IMR-90 (cell line): ENCODE results near the gene ARSA. TPM values are rescaled to one million over a fixed set of nuclear protein-coding genes. Genes with fewer than 3 reads are reported as not detected.

ENCODE experiments used
- ATAC-seq: fragments of 200-7000 bp; cut with Tn5 transposase; 2 replicates; pipeline ENCODE4 v1.9.1; 2020; ENCODE audit warnings: low read depth, mild to moderate bottlenecking, moderate library complexity
- BruUV-seq: library from RNA; stranded (reverse); fragments of 400-500 nt; replicated peaks from 2 replicates; lab custom pipeline; 2021; lab: Mats Ljungman, UMichigan
- CTCF ChIA-PET: fragments of 300-600 bp; formaldehyde crosslinking; extraction: SDS; loops from one replicate; lab custom pipeline; 2021; ENCODE audit warnings: antibody characterized with exemption; lab: Yijun Ruan, JAX
- POLR2A ChIA-PET: fragments of 300-600 bp; sonication (Branson Sonifier 250); formaldehyde crosslinking; loops from one replicate; lab custom pipeline; 2022; ENCODE audit warnings: antibody characterized with exemption; ENCODE audit not compliant: unreplicated experiment; lab: Charles Lee
- DNase-seq: peaks from one replicate; pipeline ENCODE4 v3.0.0; 2013
- H2AFZ ChIP-seq: replicated peaks from 2 replicates; pipeline ENCODE3; 2013; ENCODE audit warnings: low read length, mild to moderate bottlenecking; ENCODE audit not compliant: poor library complexity
- H2AK5ac ChIP-seq: 2 replicates; pipeline ENCODE4 v1.6.1; 2013; ENCODE audit warnings: low read depth, low read length, inconsistent platforms
- H2AK9ac ChIP-seq: replicated peaks from 2 replicates; pipeline ENCODE3; 2013; ENCODE audit warnings: mild to moderate bottlenecking, low read depth, low read length, moderate library complexity; ENCODE audit not compliant: poor library complexity
- H2BK120ac ChIP-seq: 2 replicates; pipeline ENCODE4 v1.6.1; 2013; ENCODE audit warnings: low read depth, low read length, inconsistent platforms
- H2BK15ac ChIP-seq: 3 replicates; pipeline ENCODE4 v1.6.1; 2013; ENCODE audit warnings: low read depth, low read length, inconsistent platforms
- H2BK20ac ChIP-seq: 2 replicates; pipeline ENCODE4 v1.6.1; 2013; ENCODE audit warnings: low read depth, mild to moderate bottlenecking, inconsistent platforms, low read length, moderate library complexity
- H2BK5ac ChIP-seq: 2 replicates; pipeline ENCODE4 v1.6.1; 2013; ENCODE audit warnings: mild to moderate bottlenecking, low read depth, low read length, inconsistent platforms; ENCODE audit not compliant: poor library complexity, severe bottlenecking
- H3K14ac ChIP-seq: replicated peaks from 2 replicates; pipeline ENCODE4 v1.6.1; 2013; ENCODE audit warnings: low read depth, low read length, inconsistent platforms
- H3K18ac ChIP-seq: 2 replicates; pipeline ENCODE4 v1.6.1; 2013; ENCODE audit warnings: low read depth, low read length, control low read depth
- H3K23ac ChIP-seq: 2 replicates; pipeline ENCODE4 v1.6.1; 2013; ENCODE audit warnings: low read depth, low read length, inconsistent platforms
- H3K27ac ChIP-seq: 2 replicates; pipeline ENCODE4 v1.5.1; 2013; ENCODE audit warnings: mild to moderate bottlenecking, control low read depth, low read length; ENCODE audit not compliant: insufficient read depth
- H3K27me3 ChIP-seq: 2 replicates; pipeline ENCODE4 v1.6.1; 2013; ENCODE audit warnings: low read length; ENCODE audit not compliant: control insufficient read depth, insufficient read depth
- H3K36me3 ChIP-seq: 2 replicates; pipeline ENCODE4 v1.6.1; 2013; ENCODE audit warnings: low read length, mixed read lengths; ENCODE audit not compliant: control insufficient read depth, insufficient read depth
- H3K4ac ChIP-seq: 2 replicates; pipeline ENCODE4 v1.6.1; 2013; ENCODE audit warnings: low read depth, low read length, inconsistent platforms
- H3K4me1 ChIP-seq: 2 replicates; pipeline ENCODE4 v1.6.1; 2013; ENCODE audit warnings: low read length, mixed read lengths; ENCODE audit not compliant: control insufficient read depth, insufficient read depth
- H3K4me2 ChIP-seq: 2 replicates; pipeline ENCODE4 v1.6.1; 2013; ENCODE audit warnings: low read depth, mild to moderate bottlenecking, control low read depth, low read length, moderate library complexity
- H3K4me3 ChIP-seq: 2 replicates; pipeline ENCODE4 v1.5.1; 2013; ENCODE audit warnings: low read depth, mild to moderate bottlenecking, control low read depth, low read length, moderate library complexity; ENCODE audit not compliant: insufficient read depth
- H3K56ac ChIP-seq: 2 replicates; pipeline ENCODE4 v1.6.1; 2013; ENCODE audit warnings: low read length, inconsistent platforms; ENCODE audit not compliant: insufficient read depth; ENCODE audit errors: extremely low read depth
- H3K79me1 ChIP-seq, 2 experiments: 2 replicates each; pipeline ENCODE4 v1.6.1; 2013; ENCODE audit warnings: low read length in 2 of 2, inconsistent platforms in 1 of 2, low read depth in 1 of 2
- H3K9ac ChIP-seq: 2 replicates; pipeline ENCODE4 v1.6.1; 2013; ENCODE audit warnings: low read depth, low read length, control low read depth
- H3K9me1 ChIP-seq: 2 replicates; pipeline ENCODE4 v1.6.1; 2013; ENCODE audit warnings: low read length, inconsistent platforms; ENCODE audit not compliant: insufficient read depth
- H3K9me3 ChIP-seq: 2 replicates; pipeline ENCODE4 v1.6.1; 2013; ENCODE audit warnings: low read length; ENCODE audit not compliant: control insufficient read depth, insufficient read depth
- H4K20me1 ChIP-seq: 2 replicates; pipeline ENCODE4 v1.6.1; 2013; ENCODE audit warnings: low read length, inconsistent platforms; ENCODE audit not compliant: insufficient read depth
- H4K5ac ChIP-seq: 2 replicates; pipeline ENCODE4 v1.6.1; 2013; ENCODE audit warnings: mild to moderate bottlenecking, low read depth, low read length, control low read depth
- H4K8ac ChIP-seq, 2 experiments: 2 replicates each; pipeline ENCODE4 v1.6.1; 2013; ENCODE audit warnings: low read depth in 2 of 2, low read length in 2 of 2, control low read depth in 1 of 2, inconsistent platforms in 1 of 2
- H4K91ac ChIP-seq: 2 replicates; pipeline ENCODE4 v1.6.1; 2013; ENCODE audit warnings: low read depth, low read length, inconsistent platforms; ENCODE audit not compliant: insufficient read depth
- BHLHE40 ChIP-seq: fragments of 150-350 bp; IDR thresholded peaks from 2 replicates; pipeline ENCODE4 v1.6.1; 2016; ENCODE audit warnings: mild to moderate bottlenecking, low read depth, low read length
- CEBPB ChIP-seq: IDR thresholded peaks from 2 replicates; pipeline ENCODE4 v1.6.1; 2012; ENCODE audit warnings: low read depth, low read length, improper control_type of control experiment
- CHD1 ChIP-seq: IDR thresholded peaks from 2 replicates; pipeline ENCODE4 v1.6.1; 2012; ENCODE audit warnings: low read depth, low read length, improper control_type of control experiment
- CTCF ChIP-seq: conservative IDR thresholded peaks from 2 replicates; pipeline ENCODE4 v1.5.1; 2012; ENCODE audit warnings: mild to moderate bottlenecking, low read depth, low read length, improper control_type of control experiment
- FOS ChIP-seq: fragments of 150-350 bp; IDR thresholded peaks from 2 replicates; pipeline ENCODE4 v1.6.1; 2016; ENCODE audit warnings: low read depth, low read length
- MAFK ChIP-seq: IDR thresholded peaks from 2 replicates; pipeline ENCODE4 v1.6.1; 2012; ENCODE audit warnings: low read depth, low read length, improper control_type of control experiment
- MAZ ChIP-seq: IDR thresholded peaks from 2 replicates; pipeline ENCODE4 v1.6.1; 2012; ENCODE audit warnings: low read depth, mild to moderate bottlenecking, low read length, improper control_type of control experiment, moderate library complexity, borderline replicate concordance
- MXI1 ChIP-seq: IDR thresholded peaks from 2 replicates; pipeline ENCODE4 v1.6.1; 2012; ENCODE audit warnings: low read depth, mild to moderate bottlenecking, low read length, moderate library complexity, borderline replicate concordance
- NFE2L2 ChIP-seq: fragments of 150-350 bp; IDR thresholded peaks from 2 replicates; pipeline ENCODE4 v1.6.1; 2016; ENCODE audit warnings: low read depth, mild to moderate bottlenecking, low read length
- POLR2A ChIP-seq: IDR thresholded peaks from 2 replicates; pipeline ENCODE4 v1.6.1; 2012; ENCODE audit warnings: mild to moderate bottlenecking, low read depth, low read length
- RAD21 ChIP-seq: IDR thresholded peaks from 2 replicates; pipeline ENCODE4 v1.6.1; 2012; ENCODE audit warnings: low read length, improper control_type of control experiment
- RCOR1 ChIP-seq: IDR thresholded peaks from 2 replicates; pipeline ENCODE4 v1.6.1; 2012; ENCODE audit warnings: mild to moderate bottlenecking, low read length, improper control_type of control experiment; ENCODE audit not compliant: insufficient replicate concordance
- RFX5 ChIP-seq: IDR thresholded peaks from 2 replicates; pipeline ENCODE4 v1.8.0; 2012; ENCODE audit warnings: low read depth, mild to moderate bottlenecking, low read length, moderate library complexity
- SMC3 ChIP-seq: fragments of 150-350 bp; IDR thresholded peaks from 2 replicates; pipeline ENCODE4 v1.6.1; 2016; ENCODE audit warnings: low read depth, mild to moderate bottlenecking, antibody characterized with exemption, low read length, moderate library complexity
- USF2 ChIP-seq: fragments of 150-350 bp; IDR thresholded peaks from 2 replicates; pipeline ENCODE4 v1.6.1; 2017; ENCODE audit warnings: mild to moderate bottlenecking, antibody characterized with exemption, low read length, low read depth
- WGBS, 2 experiments: methylation state at CpG; one replicate each; pipeline versions ENCODE4 v1.1.5 to v1.1.7; 2013; ENCODE audit warnings: missing lambda C conversion rate in 2 of 2; ENCODE audit not compliant: insufficient read length in 1 of 2; ENCODE audit errors: extremely low coverage in 2 of 2; 5-methylcytosine and 5-hydroxymethylcytosine counted together
- dilution Hi-C: fragments of 300-500 bp; cut with HindIII; formaldehyde crosslinking; loops from one replicate; pipeline ENCODE4 v1.14.3; 2018; ENCODE audit warnings: low sequenced_read_pairs; ENCODE audit not compliant: unreplicated experiment
- in situ Hi-C: fragments of 300-500 bp; cut with MboI; formaldehyde crosslinking; loops from 3 replicates; pipeline ENCODE4 v1.14.3; 2019; ENCODE audit warnings: low sequenced_read_pairs, inconsistent platforms, mixed read lengths
- intact Hi-C: fragments of 100-400 bp; cut with micrococcal nuclease; formaldehyde crosslinking; loops from 2 replicates; pipeline ENCODE4 v1.10.0; 2022
- polyA plus RNA-seq, 3 experiments: library from polyadenylated mRNA; depleted of rRNA; stranded (reverse); fragments of >200 nt; gene quantifications; 2 replicates each; pipeline ENCODE4 v1.2.3, GENCODE V29; 2012; ENCODE audit warnings: low replicate concordance in 1 of 3
- total RNA-seq: library from RNA; depleted of rRNA; stranded (reverse); fragments of >200 nt; gene quantifications from 2 replicates; pipeline ENCODE4 v1.2.3, GENCODE V29; 2012
- TF ChIP-seq, protein P1 (sequence below): fragments of 150-350 bp; IDR thresholded peaks from 2 replicates; pipeline ENCODE4 v1.6.1; 2016; ENCODE audit warnings: low read depth, mild to moderate bottlenecking, low read length, moderate library complexity, borderline replicate concordance

Gene ARSA
- total and polyA plus RNA-seq, 2 of the 4 experiments (the other 2 are of a cell fraction): 3.4 to 24.2 TPM

DNA sequence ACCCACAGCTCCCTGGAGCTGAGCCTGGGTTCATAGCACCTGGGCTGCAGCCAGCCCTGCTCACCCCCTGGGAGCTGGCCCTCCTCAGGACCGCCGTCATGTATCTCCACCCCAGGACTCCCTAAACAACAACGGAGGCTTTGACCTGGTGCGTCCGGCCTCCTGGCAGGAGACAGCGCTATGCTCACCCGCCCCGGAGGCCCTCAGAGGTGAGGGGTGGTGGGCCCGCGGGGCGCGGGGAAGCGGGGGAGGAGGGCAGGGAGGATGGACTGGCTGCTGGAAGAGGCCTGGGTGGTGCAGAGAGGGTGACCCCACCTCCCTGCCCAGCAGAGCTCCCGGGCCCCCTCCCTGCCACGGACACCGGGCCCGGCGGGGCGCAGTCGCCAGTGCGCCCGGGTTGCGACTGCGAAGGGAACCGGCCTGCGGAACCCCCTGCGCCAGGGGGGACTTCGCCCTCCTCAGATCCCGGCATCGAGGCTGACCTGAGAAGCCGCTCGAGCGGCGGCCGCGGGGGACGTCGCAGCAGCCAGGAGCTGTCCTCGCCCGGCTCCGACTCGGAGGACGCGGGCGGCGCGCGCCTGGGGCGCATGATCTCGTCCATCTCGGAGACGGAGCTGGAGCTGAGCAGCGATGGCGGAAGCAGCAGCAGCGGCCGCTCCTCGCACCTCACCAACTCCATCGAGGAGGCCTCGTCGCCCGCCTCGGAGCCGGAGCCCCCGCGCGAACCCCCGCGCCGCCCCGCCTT, 24.3 kb downstream of the ARSA start:
- Histone ChIP-seq H3K36me3 (no peaks in the 10 kb centered on the region), H3K9me3 (0 out of 2 replicates have a peak, but pooled peaks cover 2% of the 10 kb centered on the region), H4K91ac (no peak overlapping the region), H2AK5ac (no peak overlapping the region), H3K56ac (no peak overlapping the region), H3K9me1 (0 out of 2 replicates have a peak, but pooled peaks cover 6% of the 10 kb centered on the region), H4K20me1 (peaks cover 10% of the 10 kb centered on the region), H3K4me3 (no peak overlapping the region), H3K4me1 (no peaks in the 10 kb centered on the region), H3K23ac (no peak overlapping the region), H3K27ac (no peak overlapping the region), H4K8ac (no peak overlapping the region), H3K4ac (no peak overlapping the region), H3K14ac (no peak overlapping the region), H3K4me2 (no peak overlapping the region), H2AK9ac (no peak overlapping the region), H2BK120ac (no peak overlapping the region), H3K27me3 (peaks cover 69% of the 10 kb centered on the region), H3K79me1 (no peaks in the 10 kb centered on the region), H2AFZ (no peak overlapping the region), H2BK20ac (no peak overlapping the region), H2BK5ac (no peak overlapping the region), H2BK15ac (no peak overlapping the region), H3K18ac (no peak overlapping the region), H3K9ac (no peak overlapping the region), H4K5ac (no peak overlapping the region)
- BruUV-seq: no TSS peak
- in situ Hi-C loops (no loop called here), dilution Hi-C loops (no loop called here), intact Hi-C loops (no loop called here)
- POLR2A ChIA-PET: no interaction called here
- TF ChIP-seq CTCF (no peak), NFE2L2 (no peak), SMC3 (no peak), RFX5 (no peak), RCOR1 (no peak), FOS (no peak), POLR2A (no peak), USF2 (no peak), MXI1 (no peak), MAZ (no peak), MAFK (no peak), CEBPB (no peak), CHD1 (no peak), BHLHE40 (no peak), RAD21 (no peak)
- TF ChIP-seq, protein P1, sequence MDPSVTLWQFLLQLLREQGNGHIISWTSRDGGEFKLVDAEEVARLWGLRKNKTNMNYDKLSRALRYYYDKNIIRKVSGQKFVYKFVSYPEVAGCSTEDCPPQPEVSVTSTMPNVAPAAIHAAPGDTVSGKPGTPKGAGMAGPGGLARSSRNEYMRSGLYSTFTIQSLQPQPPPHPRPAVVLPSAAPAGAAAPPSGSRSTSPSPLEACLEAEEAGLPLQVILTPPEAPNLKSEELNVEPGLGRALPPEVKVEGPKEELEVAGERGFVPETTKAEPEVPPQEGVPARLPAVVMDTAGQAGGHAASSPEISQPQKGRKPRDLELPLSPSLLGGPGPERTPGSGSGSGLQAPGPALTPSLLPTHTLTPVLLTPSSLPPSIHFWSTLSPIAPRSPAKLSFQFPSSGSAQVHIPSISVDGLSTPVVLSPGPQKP: no peak
- 3% methylated on average over 36 of the region's 70 CpGs; no CpG with 5 or more reads in 1 of the 2 experiments for WGBS, 2 experiments
- DNase-seq (no peak), ATAC-seq (no peak)
- CTCF ChIA-PET: no interaction called here
